ENCODE results near the gene ASCL2.

Gene ASCL2

GRCh38 chr11:2308713-2309112, 38.3 kb upstream of the ASCL2 start:
- no peak for DNase-seq

DNA sequence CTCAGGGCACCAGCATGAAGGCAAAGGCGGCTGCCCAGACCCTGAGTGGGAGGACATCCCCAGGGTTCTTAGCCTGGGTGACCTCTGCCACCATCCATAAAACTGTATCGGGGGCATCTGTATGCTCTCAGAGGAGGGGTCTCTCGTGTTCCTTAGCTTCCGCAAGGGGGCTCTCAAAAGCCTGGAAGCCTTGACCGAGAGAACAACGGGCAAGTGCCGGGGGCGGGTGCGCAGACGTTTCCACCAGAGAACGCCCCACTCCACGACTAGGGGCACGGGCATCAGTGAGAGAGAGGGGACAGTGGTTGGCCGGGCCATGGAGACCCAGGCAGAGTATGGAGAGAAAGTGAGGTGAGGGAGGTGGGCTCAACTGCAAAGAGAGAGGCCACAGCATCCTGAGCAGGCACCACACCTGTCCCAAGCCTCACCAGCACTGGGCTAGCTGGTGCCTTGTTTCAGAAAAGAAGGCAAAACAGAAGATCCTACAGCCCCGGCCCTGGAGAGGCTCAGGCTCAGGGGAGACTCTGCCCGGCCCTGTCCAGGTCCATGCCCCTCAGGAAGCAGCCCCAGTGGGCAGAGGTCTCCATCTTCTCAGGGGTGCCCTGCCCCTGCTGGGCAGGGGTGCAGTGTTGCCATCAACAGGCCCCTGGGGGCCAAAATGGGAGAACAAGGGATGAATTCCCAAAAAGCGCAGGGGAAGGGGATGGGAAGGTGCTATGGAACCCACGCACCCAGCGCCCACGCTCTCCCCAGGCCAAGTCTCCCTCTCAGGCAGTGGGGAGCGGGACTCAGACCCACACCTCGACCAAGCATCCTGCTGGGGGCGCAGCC, 37.3 kb upstream of the ASCL2 start:
- DNase-seq = no peak

DNA sequence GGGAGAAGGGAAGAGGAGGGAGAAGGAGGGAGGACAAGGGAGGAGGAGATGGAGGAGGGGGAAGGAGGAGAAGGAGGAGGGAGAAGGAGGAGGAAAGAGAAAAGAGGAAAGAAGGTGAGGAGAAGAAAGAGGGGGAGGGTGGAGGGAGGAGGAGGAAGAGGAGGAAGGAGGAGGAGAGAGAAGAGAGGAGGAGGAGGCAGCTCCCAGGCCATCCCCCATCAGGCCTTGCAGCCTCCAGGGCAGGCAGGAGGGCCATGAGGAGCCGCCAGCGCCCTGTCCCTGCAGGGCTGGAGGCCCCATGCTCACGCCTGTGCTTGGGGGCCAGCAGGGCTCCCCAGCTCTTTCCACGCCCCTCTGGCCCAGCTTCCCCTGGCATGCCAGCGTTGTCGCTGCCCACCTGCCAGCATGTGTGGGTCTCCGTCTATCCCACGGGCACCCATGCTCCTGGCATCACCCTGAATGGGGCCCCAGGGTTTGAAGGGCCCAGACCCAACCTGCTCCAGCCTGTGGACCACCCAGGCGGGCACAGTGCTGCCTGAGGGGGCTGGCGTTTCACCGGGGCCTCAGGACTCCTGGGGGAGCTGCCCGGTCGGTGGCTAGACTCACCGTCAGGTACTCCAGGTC, 36.6 kb upstream of the ASCL2 start:
- no peak for DNase-seq

- no peak for DNase-seq
These were observed 36.0 kb upstream of the ASCL2 start for GRCh38 chr11:2306452-2306823.

- no peak for DNase-seq
These were observed 35.5 kb upstream of the ASCL2 start for GRCh38 chr11:2305788-2306451.

GRCh38 chr11:2305140-2305778, 34.9 kb upstream of the ASCL2 start:
- peak; percentile 13 for DNase-seq

- DNase-seq = no peak
These were observed 34.2 kb upstream of the ASCL2 start for GRCh38 chr11:2304506-2305139.

DNA sequence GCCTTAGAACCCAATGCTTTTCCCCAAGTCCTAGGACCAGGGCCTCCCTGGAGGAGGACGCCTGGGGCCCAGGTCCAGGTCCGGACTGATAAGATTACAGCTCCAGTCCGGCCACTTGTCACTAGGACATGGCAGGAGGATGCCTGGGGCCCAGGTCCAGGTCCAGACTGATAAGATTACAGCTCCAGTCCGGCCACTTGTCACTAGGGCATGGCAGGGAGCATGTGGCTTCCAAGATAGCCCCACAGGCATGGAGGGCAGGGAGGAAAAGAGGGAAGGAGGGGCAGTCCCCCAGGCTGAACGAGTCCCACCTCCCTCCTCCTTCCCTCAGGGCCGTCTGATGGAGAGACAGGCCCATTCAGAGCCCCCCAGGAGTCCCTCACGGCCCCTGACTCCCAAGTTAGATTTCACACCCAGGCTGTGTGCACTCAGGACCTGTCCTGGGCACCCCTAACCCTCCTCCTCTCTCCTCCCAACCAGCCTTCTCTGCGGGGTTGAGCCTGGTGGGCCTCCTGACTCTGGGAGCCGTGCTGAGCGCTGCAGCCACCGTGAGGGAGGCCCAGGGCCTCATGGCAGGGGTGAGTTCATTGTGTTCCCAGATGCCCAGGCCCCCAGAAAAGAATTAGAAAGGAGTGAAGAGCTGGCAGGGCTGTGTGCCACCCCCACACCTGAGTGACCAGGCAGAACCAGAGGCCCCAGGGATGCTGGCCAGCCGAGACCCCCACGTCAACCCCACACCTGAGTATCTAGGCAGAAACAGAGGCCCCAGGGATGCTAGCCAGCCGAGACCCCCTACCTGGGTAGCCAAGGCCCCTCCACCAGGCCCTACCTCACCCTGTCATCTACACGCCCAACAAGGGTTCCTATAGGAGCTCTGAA, 33.5 kb upstream of the ASCL2 start:
- DNase-seq = no peak

- no peak for DNase-seq
These were observed 32.7 kb upstream of the ASCL2 start for GRCh38 chr11:2302896-2303626.

- no peak for DNase-seq
These were observed 32.0 kb upstream of the ASCL2 start for GRCh38 chr11:2302306-2302895.

DNA sequence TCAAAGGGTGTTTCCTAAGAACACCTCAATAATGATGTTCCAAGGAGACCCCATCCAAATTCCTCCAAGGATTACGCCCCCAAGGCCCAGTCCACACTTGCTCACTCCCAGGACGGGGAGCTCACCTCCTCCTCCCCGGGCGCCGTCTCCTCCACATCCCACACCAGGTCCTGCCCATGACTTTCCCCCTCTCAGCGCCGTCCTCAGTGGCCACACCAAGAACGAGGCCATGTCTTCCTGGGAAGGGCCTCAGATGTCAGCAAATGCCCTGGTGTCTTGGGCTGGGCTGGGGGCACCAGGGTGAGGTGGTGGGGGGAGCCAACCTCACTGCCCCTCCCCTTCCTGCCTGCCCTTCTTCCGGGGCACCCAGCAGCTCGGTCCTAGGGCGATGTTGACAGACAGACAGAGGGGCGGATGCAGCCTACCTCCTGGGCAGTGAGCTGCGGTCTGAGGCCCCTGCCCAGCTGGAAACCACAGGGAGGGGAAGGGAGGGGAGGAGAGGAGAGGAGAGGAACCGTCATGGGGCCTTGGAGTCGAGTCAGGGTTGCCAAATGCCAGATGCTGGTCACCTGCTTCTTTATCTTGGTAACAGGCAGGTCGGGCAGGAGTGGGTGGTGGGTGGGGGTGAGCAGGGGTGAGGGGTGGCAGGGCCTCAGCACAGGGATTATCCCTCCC, 31.4 kb upstream of the ASCL2 start, which contains the start of the genes C11orf21 and TSPAN32:
Gene C11orf21, minus strand, starts transcription at position 288 of the 675 bp plus-strand sequence. Its CDS starts 110 bp downstream, at position 178.
Gene TSPAN32, plus strand, starts transcription at position 383 of the 675 bp plus-strand sequence. Its CDS starts 137 bp downstream, at position 520.
- no peak for DNase-seq

DNA sequence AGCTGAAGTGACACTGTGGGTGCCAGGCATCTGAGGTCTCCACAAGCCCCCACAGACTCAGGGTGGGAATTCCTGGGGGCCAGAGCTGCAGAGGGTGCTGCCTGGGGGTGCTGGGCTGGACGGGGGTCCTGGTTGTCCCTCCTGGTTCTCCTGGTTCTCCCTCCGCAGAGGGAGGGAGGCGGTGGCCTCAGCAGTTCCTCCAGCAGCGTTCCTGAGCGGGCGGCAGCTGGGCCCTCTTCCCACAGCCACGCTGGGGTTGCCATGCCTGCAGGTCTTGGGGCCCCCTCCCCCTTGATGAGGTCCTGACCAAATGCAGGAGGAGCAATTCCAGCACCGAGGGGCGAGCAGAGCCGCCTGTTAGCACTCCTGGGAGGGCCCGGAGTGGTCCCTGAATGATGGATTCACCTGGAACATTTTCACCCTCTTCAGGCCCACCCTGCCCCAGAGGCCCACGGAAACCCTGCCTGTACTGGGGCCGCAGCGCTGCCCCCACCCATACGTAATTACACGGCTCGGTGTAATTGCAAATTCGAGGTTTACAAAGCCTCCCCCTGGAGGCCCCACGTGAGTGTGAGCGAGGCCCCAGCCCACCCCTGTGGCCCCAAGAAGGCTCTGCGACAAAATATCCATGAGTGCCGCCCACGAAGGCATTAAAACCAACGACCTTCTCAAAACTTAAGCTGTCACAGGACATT, 30.7 kb upstream of the ASCL2 start:
- no peak for DNase-seq

- DNase-seq = no peak
These were observed 30.0 kb upstream of the ASCL2 start for GRCh38 chr11:2300290-2300935.

DNA sequence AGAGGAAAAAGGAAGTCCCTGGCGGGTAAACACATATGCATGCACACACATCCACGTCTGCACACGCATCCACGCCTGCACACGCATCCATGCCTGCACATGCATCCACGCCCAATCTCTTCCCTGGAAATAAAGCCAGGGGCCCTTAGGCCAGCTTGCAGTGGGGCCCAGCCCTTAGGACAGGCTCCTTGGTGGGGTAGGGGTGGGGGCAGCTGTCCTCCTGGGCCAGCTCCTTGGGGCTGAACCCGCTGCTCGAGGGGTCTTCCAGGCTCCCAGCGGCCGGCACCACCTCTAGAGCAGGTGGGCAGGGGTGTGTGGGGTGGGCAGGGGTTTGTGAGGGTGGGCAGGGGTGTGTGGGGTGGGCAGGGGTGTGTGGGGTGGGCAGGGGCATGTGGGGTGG, 29.4 kb upstream of the ASCL2 start:
- no peak for DNase-seq

DNA sequence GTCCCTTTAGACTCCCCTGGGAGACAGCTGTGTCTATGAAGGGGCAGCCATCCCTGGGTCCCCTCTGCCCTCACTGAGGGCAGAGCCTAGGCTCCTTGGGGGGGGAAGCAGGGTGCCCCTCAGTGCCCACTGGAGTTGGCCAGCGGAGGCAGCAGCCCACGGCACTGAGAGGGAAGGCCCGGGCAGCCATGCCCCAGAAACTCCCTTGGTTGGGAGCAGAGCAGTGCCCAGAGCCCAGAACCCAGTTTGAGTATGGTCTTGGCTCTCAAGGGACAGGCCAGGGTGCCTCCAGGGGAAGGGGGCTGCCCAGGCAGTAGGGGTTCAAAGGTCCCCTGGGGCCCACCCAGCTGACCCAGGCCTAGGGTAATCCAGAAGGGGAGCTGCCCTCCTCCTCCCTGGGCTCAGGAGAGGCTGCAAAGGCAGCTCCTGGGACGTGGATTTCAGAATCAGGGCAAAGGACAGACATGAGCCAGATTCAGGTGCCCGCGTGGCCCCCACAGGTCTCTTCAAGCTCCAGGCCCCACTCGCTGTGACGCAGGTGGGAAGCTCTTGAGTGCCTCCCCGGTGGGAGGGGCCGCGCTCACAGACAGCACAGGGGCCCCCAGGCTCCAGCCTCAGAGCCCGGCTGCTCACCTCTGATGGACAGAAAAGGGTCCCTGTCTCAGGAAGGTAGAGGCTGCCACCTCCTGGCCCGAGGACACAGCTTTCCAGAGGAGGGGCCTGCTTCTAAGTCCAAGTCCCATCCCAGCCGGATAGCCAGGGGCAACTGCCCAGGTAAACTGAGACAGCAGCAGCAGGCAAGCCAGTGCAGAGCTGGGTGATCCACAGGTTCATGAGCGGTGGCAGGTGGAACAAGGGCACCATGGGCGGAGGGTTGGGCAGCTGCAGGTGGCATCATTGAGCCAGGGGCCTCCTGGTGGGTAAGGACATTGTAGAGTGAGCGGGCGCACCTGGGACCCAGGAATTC, 28.7 kb upstream of the ASCL2 start:
- no peak for DNase-seq

DNA sequence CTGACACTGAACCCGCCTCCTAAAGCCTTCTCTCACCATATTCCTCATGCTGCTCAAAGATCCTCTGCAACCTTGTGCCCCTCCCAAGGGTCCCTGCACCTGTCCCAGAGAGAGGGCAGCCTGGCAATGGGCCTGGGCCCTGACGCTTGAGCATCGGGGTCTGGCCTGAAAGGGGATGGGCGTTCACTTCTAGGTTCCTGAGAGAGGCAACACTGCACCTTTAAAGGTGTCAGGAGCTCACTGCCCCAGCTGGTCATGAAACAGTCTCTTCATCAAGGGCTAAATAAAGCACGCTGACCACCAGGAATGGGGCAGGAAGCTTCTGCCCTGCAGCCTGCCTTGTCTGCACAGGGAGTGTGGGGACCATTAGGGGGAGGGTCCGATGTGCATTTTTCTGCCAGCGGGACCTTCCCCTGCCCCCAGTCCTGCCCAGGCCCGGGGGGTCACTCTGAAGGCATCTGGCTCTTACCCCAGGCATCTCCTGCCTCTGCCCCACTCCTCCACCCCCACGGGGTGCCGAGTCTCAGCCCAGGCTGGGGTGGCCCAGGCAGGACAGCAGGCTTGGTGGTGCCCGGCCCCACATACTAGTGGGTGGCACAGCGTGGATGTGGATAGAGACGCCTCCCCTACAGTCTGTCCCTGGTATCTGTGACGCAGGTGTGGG, 27.9 kb upstream of the ASCL2 start:
- DNase-seq = no peak

GRCh38 chr11:2297623-2298030, 27.2 kb upstream of the ASCL2 start:
- DNase-seq = no peak
